ENCODE data around the gene PCDHGB6.
"Not testable (repeated sequence)": the region's sequence is repeated elsewhere in the genome, so short reads cannot be mapped to it uniquely, and the experiment has no call there.

PCDHGB6 gene

GRCh38 chr5:141419074-141419880, 11.5 kb downstream of the PCDHGB6 start:
- no peak for DNase-seq

- peak; percentile 13 for DNase-seq
Measured at GRCh38 chr5:141420855-141421488, 13.2 kb downstream of the PCDHGB6 start, which contains the start of gene PCDHGA11. PCDHGA11 (plus strand) TSS chr5:141421051; CDS start chr5:141421228, 177 bp downstream.

GRCh38 chr5:141421489-141421855, 13.7 kb downstream of the PCDHGB6 start:
- DNase-seq = no peak

GRCh38 chr5:141422742-141423291, 15.0 kb downstream of the PCDHGB6 start:
- DNase-seq = no peak

- DNase-seq = no peak
Measured at GRCh38 chr5:141427783-141428426, 20.1 kb downstream of the PCDHGB6 start.

GRCh38 chr5:141430332-141431113, 22.7 kb downstream of the PCDHGB6 start, which contains the start of gene PCDHGA12:
PCDHGA12 (plus strand) TSS chr5:141430507; CDS start chr5:141430760, 253 bp downstream.
- DNase-seq = peak; percentile 79

GRCh38 chr5:141431286-141431685, 23.5 kb downstream of the PCDHGB6 start:
- DNase-seq = no peak

GRCh38 chr5:141432308-141432707, 24.5 kb downstream of the PCDHGB6 start:
- DNase-seq = not testable (repeated sequence)

- DNase-seq = not testable (repeated sequence)
Measured at GRCh38 chr5:141432726-141433125, 24.9 kb downstream of the PCDHGB6 start.

GRCh38 chr5:141434006-141434405, 26.2 kb downstream of the PCDHGB6 start:
- peak; percentile 24 for DNase-seq

- peak; percentile 39 for DNase-seq
Measured at GRCh38 chr5:141437221-141437620, 29.4 kb downstream of the PCDHGB6 start.

- DNase-seq = no peak
Measured at GRCh38 chr5:141439411-141440141, 31.8 kb downstream of the PCDHGB6 start.

GRCh38 chr5:141440341-141440740, 32.5 kb downstream of the PCDHGB6 start:
- DNase-seq = no peak

GRCh38 chr5:141441571-141442170, 33.9 kb downstream of the PCDHGB6 start:
- no peak for DNase-seq

Measured in HCEC 1CT (cell line).